ENCODE measurements around the gene SLC26A1. TPM values are rescaled to one million over a fixed set of nuclear protein-coding genes. Genes with fewer than 3 reads are reported as not detected.

SLC26A1 gene
- total and polyA plus RNA-seq, 2 of the 13 experiments (the other 11 are each of a cell fraction or from before 2014, with no cell fraction given), result 5.4 to 22.9 TPM

DNA sequence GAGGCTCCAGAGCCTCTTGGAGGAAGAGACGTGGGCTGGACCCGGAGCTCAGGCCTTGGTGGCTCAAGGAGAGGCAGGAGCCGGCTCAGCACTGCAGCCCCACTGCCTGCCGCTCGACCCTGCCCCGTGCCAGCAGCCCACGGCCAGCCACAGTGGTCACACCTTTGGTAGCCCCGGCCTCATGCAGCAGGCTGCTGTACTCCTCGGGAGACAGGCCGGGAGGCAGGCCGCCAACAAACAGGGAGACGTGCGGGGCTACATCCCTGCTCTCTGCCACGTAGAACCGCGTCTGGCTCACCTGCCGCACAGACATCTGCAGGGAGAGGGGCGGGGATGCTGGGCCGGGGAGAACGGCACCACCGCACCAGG is 27.5 kb downstream of the SLC26A1 start:
- POLR2A ChIA-PET, result no interaction called here
- Histone ChIP-seq H4K20me1 (ENCODE audit: insufficient read depth, low read length) (no peaks in the 10 kb centered on the region), H3K36me3 (replicated peaks in 1 of 2; ENCODE audit: control insufficient read depth in 1 of 2, insufficient read depth in 2 of 2, low read length in 2 of 2) (0 out of 5 replicates have a peak, but pooled peaks cover 0 to 1% of the 10 kb centered on the region in 2 experiments), H2AFZ (ENCODE audit: low read length) (no peak overlapping the region), H3K4me3 (replicated peaks in 1 of 3; ENCODE audit: insufficient read depth in 1 of 3, low read depth in 2 of 3, low read length in 3 of 3) (no peak overlapping the region), H3K27me3 (ENCODE audit: control insufficient read depth in 1 of 2, insufficient read depth in 2 of 2, low read length in 2 of 2) (no peaks in the 10 kb centered on the region), H3K9me3 (ENCODE audit: low read length) (no peaks in the 10 kb centered on the region), H3K79me2 (ENCODE audit: insufficient read depth, low read length) (no peaks in the 10 kb centered on the region), H3K9ac (ENCODE audit: insufficient read depth, low read depth, low read length) (no peak overlapping the region), H3K4me1 (ENCODE audit: insufficient read depth, low read length) (no peaks in the 10 kb centered on the region), H3K27ac (ENCODE audit: extremely low read length, insufficient read depth, low read length) (no peak overlapping the region), H3K4me2 (ENCODE audit: low read depth, low read length) (no peak overlapping the region)
- intact Hi-C loops (cut with micrococcal nuclease; ENCODE audit: unreplicated experiment), result no loop called here
- WGBS (ENCODE audit: low lambda C conversion rate), result 90% methylated on average over 16 of the region's 21 CpGs
- CTCF ChIA-PET (ENCODE audit: low intra/inter-chr PET ratio, low total read pairs), result no interaction called here
- FAIRE-seq (no peak), DNase-seq (ENCODE audit: low spot score) (no peak), ATAC-seq (no peak)
- in situ Hi-C loops (cut with HindIII; ENCODE audit: extremely low pct_ligation_motif_present, low pct_unique_long_range_greater_than_20kb), result no loop called here
- no TSS peak for BruUV-seq (replicated peaks)
- TF ChIP-seq HOXA3 (CRISPR knock-in tag; IDR thresholded peaks at IDR 0.05) (no peak), MAFK (conservative IDR thresholded peaks at IDR 0.05 in 1 of 2, IDR thresholded peaks at IDR 0.05 in 1 of 2; ENCODE audit: low read length in 2 of 2) (no peak), RBM22 (optimal IDR thresholded peaks at IDR 0.05; ENCODE audit: low read length) (no peak), CBX2 (IDR thresholded peaks at IDR 0.05; ENCODE audit: low read depth, low read length) (no peak), CBX2 (CRISPR knock-in tag; IDR thresholded peaks at IDR 0.05; ENCODE audit: low read depth) (no peak), FOSL1 (CRISPR knock-in tag; IDR thresholded peaks at IDR 0.05; ENCODE audit: borderline replicate concordance) (no peak), DMAP1 (CRISPR knock-in tag; IDR thresholded peaks at IDR 0.05) (no peak), SIX1 (CRISPR knock-in tag; IDR thresholded peaks at IDR 0.05; ENCODE audit: borderline replicate concordance) (no peak), TP53 (CRISPR knock-in tag; conservative IDR thresholded peaks at IDR 0.05) (no peak), ZNF879 (CRISPR knock-in tag; IDR thresholded peaks at IDR 0.05) (no peak), ZNF563 (CRISPR knock-in tag; IDR thresholded peaks at IDR 0.05) (no peak), IRX3 (CRISPR knock-in tag; IDR thresholded peaks at IDR 0.05; ENCODE audit: borderline replicate concordance, low read depth) (no peak)
- TF ChIP-seq, protein P1, sequence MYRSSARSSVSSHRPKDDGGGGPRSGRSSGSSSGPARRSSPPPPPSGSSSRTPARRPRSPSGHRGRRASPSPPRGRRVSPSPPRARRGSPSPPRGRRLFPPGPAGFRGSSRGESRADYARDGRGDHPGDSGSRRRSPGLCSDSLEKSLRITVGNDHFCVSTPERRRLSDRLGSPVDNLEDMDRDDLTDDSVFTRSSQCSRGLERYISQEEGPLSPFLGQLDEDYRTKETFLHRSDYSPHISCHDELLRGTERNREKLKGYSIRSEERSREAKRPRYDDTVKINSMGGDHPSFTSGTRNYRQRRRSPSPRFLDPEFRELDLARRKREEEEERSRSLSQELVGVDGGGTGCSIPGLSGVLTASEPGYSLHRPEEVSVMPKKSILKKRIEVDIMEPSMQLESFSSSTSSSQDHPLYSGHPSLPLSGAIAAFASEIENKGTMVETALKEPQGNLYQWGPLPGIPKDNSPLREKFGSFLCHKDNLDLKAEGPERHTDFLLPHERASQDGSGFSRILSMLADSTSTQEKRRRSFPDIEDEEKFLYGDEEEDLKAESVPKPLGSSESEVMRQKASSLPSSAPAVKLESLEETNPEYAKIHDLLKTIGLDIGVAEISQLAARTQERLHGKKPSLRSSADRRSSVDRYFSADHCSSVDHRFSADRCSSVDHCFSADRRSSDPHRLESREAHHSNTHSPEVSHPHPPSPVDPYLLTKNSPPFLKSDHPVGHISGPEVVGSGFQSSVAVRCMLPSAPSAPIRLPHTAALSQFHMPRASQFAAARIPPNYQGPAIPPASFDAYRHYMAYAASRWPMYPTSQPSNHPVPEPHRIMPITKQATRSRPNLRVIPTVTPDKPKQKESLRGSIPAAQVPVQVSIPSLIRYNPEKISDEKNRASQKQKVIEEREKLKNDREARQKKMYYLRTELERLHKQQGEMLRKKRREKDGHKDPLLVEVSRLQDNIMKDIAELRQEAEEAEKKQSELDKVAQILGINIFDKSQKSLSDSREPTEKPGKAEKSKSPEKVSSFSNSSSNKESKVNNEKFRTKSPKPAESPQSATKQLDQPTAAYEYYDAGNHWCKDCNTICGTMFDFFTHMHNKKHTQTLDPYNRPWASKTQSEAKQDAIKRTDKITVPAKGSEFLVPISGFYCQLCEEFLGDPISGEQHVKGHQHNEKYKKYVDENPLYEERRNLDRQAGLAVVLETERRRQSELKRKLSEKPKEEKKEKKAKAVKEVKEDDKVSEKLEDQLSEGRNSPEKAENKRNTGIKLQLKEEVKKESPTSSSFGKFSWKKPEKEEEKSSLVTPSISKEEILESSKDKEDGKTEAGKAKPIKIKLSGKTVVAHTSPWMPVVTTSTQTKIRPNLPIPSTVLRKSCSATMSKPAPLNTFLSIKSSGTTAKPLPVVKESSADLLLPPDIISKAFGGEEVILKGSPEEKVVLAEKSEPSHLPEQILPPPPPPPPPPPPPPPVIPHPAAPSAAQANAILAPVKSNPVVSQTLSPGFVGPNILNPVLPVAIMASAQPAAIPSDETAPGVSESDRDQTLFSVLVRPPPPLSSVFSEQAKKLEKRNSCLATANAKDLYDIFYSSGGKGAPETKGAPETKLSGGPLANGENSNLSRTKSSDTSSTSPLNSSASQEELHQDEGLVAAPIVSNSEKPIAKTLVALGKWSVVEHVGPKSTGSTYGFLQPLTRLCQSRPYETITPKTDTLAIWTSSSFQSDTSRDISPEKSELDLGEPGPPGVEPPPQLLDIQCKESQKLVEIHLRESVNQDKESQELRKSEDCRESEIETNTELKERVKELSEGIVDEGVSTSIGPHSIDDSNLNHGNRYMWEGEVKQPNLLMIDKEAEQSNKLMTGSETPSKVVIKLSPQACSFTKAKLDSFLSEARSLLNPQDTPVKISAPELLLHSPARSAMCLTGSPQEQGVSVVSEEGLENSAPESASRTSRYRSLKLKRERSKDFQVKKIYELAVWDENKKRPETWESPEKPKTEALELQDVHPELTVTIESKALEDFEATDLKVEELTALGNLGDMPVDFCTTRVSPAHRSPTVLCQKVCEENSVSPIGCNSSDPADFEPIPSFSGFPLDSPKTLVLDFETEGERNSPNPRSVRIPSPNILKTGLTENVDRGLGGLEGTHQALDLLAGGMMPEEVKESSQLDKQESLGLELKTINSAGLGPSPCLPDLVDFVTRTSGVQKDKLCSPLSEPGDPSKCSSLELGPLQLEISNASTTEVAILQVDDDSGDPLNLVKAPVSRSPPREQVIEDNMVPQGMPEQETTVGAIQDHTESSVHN (CRISPR knock-in tag; IDR thresholded peaks at IDR 0.05), result no peak
- TF ChIP-seq, protein P2, sequence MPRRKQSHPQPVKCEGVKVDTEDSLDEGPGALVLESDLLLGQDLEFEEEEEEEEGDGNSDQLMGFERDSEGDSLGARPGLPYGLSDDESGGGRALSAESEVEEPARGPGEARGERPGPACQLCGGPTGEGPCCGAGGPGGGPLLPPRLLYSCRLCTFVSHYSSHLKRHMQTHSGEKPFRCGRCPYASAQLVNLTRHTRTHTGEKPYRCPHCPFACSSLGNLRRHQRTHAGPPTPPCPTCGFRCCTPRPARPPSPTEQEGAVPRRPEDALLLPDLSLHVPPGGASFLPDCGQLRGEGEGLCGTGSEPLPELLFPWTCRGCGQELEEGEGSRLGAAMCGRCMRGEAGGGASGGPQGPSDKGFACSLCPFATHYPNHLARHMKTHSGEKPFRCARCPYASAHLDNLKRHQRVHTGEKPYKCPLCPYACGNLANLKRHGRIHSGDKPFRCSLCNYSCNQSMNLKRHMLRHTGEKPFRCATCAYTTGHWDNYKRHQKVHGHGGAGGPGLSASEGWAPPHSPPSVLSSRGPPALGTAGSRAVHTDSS (CRISPR knock-in tag; conservative IDR thresholded peaks at IDR 0.05), result no peak

Measured in HepG2 (cell line).